ENCODE measurements around the gene KIRREL1.

Gene KIRREL1

GRCh38 chr1:157971769-157972168 is 21.7 kb upstream of the KIRREL1 start:
- no peaks in the 10 kb centered on the region for H3K36me3 ChIP-seq (ENCODE audit: insufficient read depth, low read length)

GRCh38 chr1:157975228-157975950 is 18.1 kb upstream of the KIRREL1 start:
- no peak overlapping the region for H2AFZ ChIP-seq (ENCODE audit: low read length, unreplicated experiment)
- no peak overlapping the region for H3K27ac ChIP-seq (ENCODE audit: low read depth, low read length)
- no peak overlapping the region for H3K4me3 ChIP-seq (ENCODE audit: low read depth, low read length)
- no peaks in the 10 kb centered on the region for H3K36me3 ChIP-seq (ENCODE audit: insufficient read depth, low read length)
- no peaks in the 10 kb centered on the region for H3K27me3 ChIP-seq (ENCODE audit: insufficient read depth, low read length)
- no peaks in the 10 kb centered on the region for H3K79me2 ChIP-seq (ENCODE audit: control insufficient read depth, insufficient read depth, low read length, unreplicated experiment)
- H3K4me1 ChIP-seq (ENCODE audit: control insufficient read depth, insufficient read depth, low read length, unreplicated experiment) = peaks cover 4% of the 10 kb centered on the region

More at GRCh38 chr1:157971769-157972168, 21.7 kb upstream of the KIRREL1 start:
- Histone ChIP-seq H3K79me2 (ENCODE audit: control insufficient read depth, insufficient read depth, low read length, unreplicated experiment) (no peaks in the 10 kb centered on the region), H2AFZ (ENCODE audit: low read length, unreplicated experiment) (no peak overlapping the region), H3K4me3 (ENCODE audit: low read depth, low read length) (no peak overlapping the region), H3K27ac (ENCODE audit: low read depth, low read length) (no peak overlapping the region), H3K4me1 (ENCODE audit: control insufficient read depth, insufficient read depth, low read length, unreplicated experiment) (peaks cover 27% of the 10 kb centered on the region), H3K27me3 (ENCODE audit: insufficient read depth, low read length) (no peaks in the 10 kb centered on the region)

GRCh38 chr1:157976888-157977287 is 16.6 kb upstream of the KIRREL1 start:
- no peak overlapping the region for H2AFZ ChIP-seq (ENCODE audit: low read length, unreplicated experiment)
- no peaks in the 10 kb centered on the region for H3K36me3 ChIP-seq (ENCODE audit: insufficient read depth, low read length)
- H3K4me1 ChIP-seq (ENCODE audit: control insufficient read depth, insufficient read depth, low read length, unreplicated experiment) = no peaks in the 10 kb centered on the region
- no peaks in the 10 kb centered on the region for H3K79me2 ChIP-seq (ENCODE audit: control insufficient read depth, insufficient read depth, low read length, unreplicated experiment)
- 0 out of 2 replicates have a peak, but pooled peaks cover 3% of the 10 kb centered on the region for H3K27me3 ChIP-seq (ENCODE audit: insufficient read depth, low read length)
- H3K27ac ChIP-seq (ENCODE audit: low read depth, low read length) = no peak overlapping the region
- H3K4me3 ChIP-seq (ENCODE audit: low read depth, low read length) = no peak overlapping the region

- no peaks in the 10 kb centered on the region for H3K4me1 ChIP-seq (ENCODE audit: control insufficient read depth, insufficient read depth, low read length, unreplicated experiment)
- no peak overlapping the region for H3K27ac ChIP-seq (ENCODE audit: low read depth, low read length)
- peaks cover 8% of the 10 kb centered on the region; the same call in 1 of the 2 replicates for H3K27me3 ChIP-seq (ENCODE audit: insufficient read depth, low read length)
- H3K36me3 ChIP-seq (ENCODE audit: insufficient read depth, low read length) = no peaks in the 10 kb centered on the region
- no peak overlapping the region for H2AFZ ChIP-seq (ENCODE audit: low read length, unreplicated experiment)
- no peaks in the 10 kb centered on the region for H3K79me2 ChIP-seq (ENCODE audit: control insufficient read depth, insufficient read depth, low read length, unreplicated experiment)
- H3K4me3 ChIP-seq (ENCODE audit: low read depth, low read length) = no peak overlapping the region
Observed at GRCh38 chr1:157978586-157979403, 14.7 kb upstream of the KIRREL1 start.

- Histone ChIP-seq H3K36me3 (ENCODE audit: insufficient read depth, low read length) (no peaks in the 10 kb centered on the region), H2AFZ (ENCODE audit: low read length, unreplicated experiment) (no peak overlapping the region), H3K4me3 (ENCODE audit: low read depth, low read length) (no peak overlapping the region), H3K79me2 (ENCODE audit: control insufficient read depth, insufficient read depth, low read length, unreplicated experiment) (no peaks in the 10 kb centered on the region), H3K27me3 (ENCODE audit: insufficient read depth, low read length) (peaks cover 12% of the 10 kb centered on the region; the same call in 1 of the 2 replicates), H3K27ac (ENCODE audit: low read depth, low read length) (no peak overlapping the region), H3K4me1 (ENCODE audit: control insufficient read depth, insufficient read depth, low read length, unreplicated experiment) (no peaks in the 10 kb centered on the region)
Observed at GRCh38 chr1:157982136-157982535, 11.3 kb upstream of the KIRREL1 start.

- no peaks in the 10 kb centered on the region for H3K4me1 ChIP-seq (ENCODE audit: control insufficient read depth, insufficient read depth, low read length, unreplicated experiment)
- no peaks in the 10 kb centered on the region for H3K36me3 ChIP-seq (ENCODE audit: insufficient read depth, low read length)
- H3K79me2 ChIP-seq (ENCODE audit: control insufficient read depth, insufficient read depth, low read length, unreplicated experiment) = no peaks in the 10 kb centered on the region
- no peak overlapping the region for H2AFZ ChIP-seq (ENCODE audit: low read length, unreplicated experiment)
- no peak overlapping the region for H3K4me3 ChIP-seq (ENCODE audit: low read depth, low read length)
- H3K27ac ChIP-seq (ENCODE audit: low read depth, low read length) = no peak overlapping the region
- H3K27me3 ChIP-seq (ENCODE audit: insufficient read depth, low read length) = peaks cover 12% of the 10 kb centered on the region; the same call in 1 of the 2 replicates
Observed at GRCh38 chr1:157983787-157984186, 9.7 kb upstream of the KIRREL1 start.

- Histone ChIP-seq H3K36me3 (ENCODE audit: insufficient read depth, low read length) (no peaks in the 10 kb centered on the region), H3K79me2 (ENCODE audit: control insufficient read depth, insufficient read depth, low read length, unreplicated experiment) (no peaks in the 10 kb centered on the region), H3K4me3 (ENCODE audit: low read depth, low read length) (no peak overlapping the region), H3K27ac (ENCODE audit: low read depth, low read length) (no peak overlapping the region), H2AFZ (ENCODE audit: low read length, unreplicated experiment) (no peak overlapping the region), H3K27me3 (ENCODE audit: insufficient read depth, low read length) (peaks cover 12% of the 10 kb centered on the region; the same call in 1 of the 2 replicates), H3K4me1 (ENCODE audit: control insufficient read depth, insufficient read depth, low read length, unreplicated experiment) (no peaks in the 10 kb centered on the region)
Observed at GRCh38 chr1:157984469-157984868, 9.0 kb upstream of the KIRREL1 start.

- H3K27ac ChIP-seq (ENCODE audit: low read depth, low read length) = no peak overlapping the region
- no peak overlapping the region for H3K4me3 ChIP-seq (ENCODE audit: low read depth, low read length)
- H3K27me3 ChIP-seq (ENCODE audit: insufficient read depth, low read length) = peaks cover 12% of the 10 kb centered on the region; the same call in 1 of the 2 replicates
- no peaks in the 10 kb centered on the region for H3K36me3 ChIP-seq (ENCODE audit: insufficient read depth, low read length)
- no peaks in the 10 kb centered on the region for H3K79me2 ChIP-seq (ENCODE audit: control insufficient read depth, insufficient read depth, low read length, unreplicated experiment)
- no peak overlapping the region for H2AFZ ChIP-seq (ENCODE audit: low read length, unreplicated experiment)
- no peaks in the 10 kb centered on the region for H3K4me1 ChIP-seq (ENCODE audit: control insufficient read depth, insufficient read depth, low read length, unreplicated experiment)
Observed at GRCh38 chr1:157985473-157985872, 8.0 kb upstream of the KIRREL1 start.

GRCh38 chr1:157988002-157988401 is 5.4 kb upstream of the KIRREL1 start:
- Histone ChIP-seq H3K36me3 (ENCODE audit: insufficient read depth, low read length) (no peaks in the 10 kb centered on the region), H2AFZ (ENCODE audit: low read length, unreplicated experiment) (no peak overlapping the region), H3K4me1 (ENCODE audit: control insufficient read depth, insufficient read depth, low read length, unreplicated experiment) (peaks cover 8% of the 10 kb centered on the region), H3K4me3 (ENCODE audit: low read depth, low read length) (no peak overlapping the region), H3K27ac (ENCODE audit: low read depth, low read length) (no peak overlapping the region), H3K27me3 (ENCODE audit: insufficient read depth, low read length) (peaks cover 9% of the 10 kb centered on the region; the same call in 1 of the 2 replicates), H3K79me2 (ENCODE audit: control insufficient read depth, insufficient read depth, low read length, unreplicated experiment) (no peaks in the 10 kb centered on the region)

- H3K27ac ChIP-seq (ENCODE audit: low read depth, low read length) = peak overlapping the region; percentile 14; the same call in 1 of the 2 replicates
- H3K4me3 ChIP-seq (ENCODE audit: low read depth, low read length) = no peak overlapping the region; the same call in 1 of the 2 replicates
- H3K27me3 ChIP-seq (ENCODE audit: insufficient read depth, low read length) = no peaks in the 10 kb centered on the region
- peaks cover 24% of the 10 kb centered on the region for H3K4me1 ChIP-seq (ENCODE audit: control insufficient read depth, insufficient read depth, low read length, unreplicated experiment)
- H3K36me3 ChIP-seq (ENCODE audit: insufficient read depth, low read length) = no peaks in the 10 kb centered on the region
- peaks cover 41% of the 10 kb centered on the region for H3K79me2 ChIP-seq (ENCODE audit: control insufficient read depth, insufficient read depth, low read length, unreplicated experiment)
- peak overlapping the region; percentile 66 for H2AFZ ChIP-seq (ENCODE audit: low read length, unreplicated experiment)
Observed at GRCh38 chr1:157992031-157992832, 1.2 kb upstream of the KIRREL1 start.

Data from ACC112 (cell line).